Kidney epithelial cell (primary cell): ENCODE results near the gene FA2H. TPM values are rescaled to one million over a fixed set of nuclear protein-coding genes. Genes with fewer than 3 reads are reported as not detected.

Source experiments
- DNase-seq: peaks from one replicate; pipeline ENCODE4 v3.0.0-alpha.2; 2010; ENCODE audit warnings: low read depth
- H3K27me3 ChIP-seq: 2 replicates; pipeline ENCODE4 v1.6.0; 2011; ENCODE audit warnings: low read length; ENCODE audit not compliant: control insufficient read depth, insufficient read depth
- H3K36me3 ChIP-seq: 2 replicates; pipeline ENCODE4 v1.5.1; 2011; ENCODE audit warnings: low read length; ENCODE audit not compliant: control insufficient read depth, insufficient read depth
- H3K4me3 ChIP-seq: 2 replicates; pipeline ENCODE4 v1.5.1; 2011; ENCODE audit warnings: low read depth, mild to moderate bottlenecking, control low read depth, low read length
- CTCF ChIP-seq: IDR thresholded peaks from 2 replicates; pipeline ENCODE4 v1.5.1; 2011; ENCODE audit warnings: mild to moderate bottlenecking, moderate library complexity, low read length, control low read depth, inconsistent platforms; ENCODE audit not compliant: insufficient read depth, poor library complexity, severe bottlenecking
- total RNA-seq: library from RNA; depleted of rRNA; stranded (reverse); fragments of >200 nt; gene quantifications from 2 replicates; pipeline ENCODE4 v1.2.3, GENCODE V29; 2015

Gene FA2H
- total RNA-seq, 1 donor from 2014 or later: 12.4 TPM

DNA sequence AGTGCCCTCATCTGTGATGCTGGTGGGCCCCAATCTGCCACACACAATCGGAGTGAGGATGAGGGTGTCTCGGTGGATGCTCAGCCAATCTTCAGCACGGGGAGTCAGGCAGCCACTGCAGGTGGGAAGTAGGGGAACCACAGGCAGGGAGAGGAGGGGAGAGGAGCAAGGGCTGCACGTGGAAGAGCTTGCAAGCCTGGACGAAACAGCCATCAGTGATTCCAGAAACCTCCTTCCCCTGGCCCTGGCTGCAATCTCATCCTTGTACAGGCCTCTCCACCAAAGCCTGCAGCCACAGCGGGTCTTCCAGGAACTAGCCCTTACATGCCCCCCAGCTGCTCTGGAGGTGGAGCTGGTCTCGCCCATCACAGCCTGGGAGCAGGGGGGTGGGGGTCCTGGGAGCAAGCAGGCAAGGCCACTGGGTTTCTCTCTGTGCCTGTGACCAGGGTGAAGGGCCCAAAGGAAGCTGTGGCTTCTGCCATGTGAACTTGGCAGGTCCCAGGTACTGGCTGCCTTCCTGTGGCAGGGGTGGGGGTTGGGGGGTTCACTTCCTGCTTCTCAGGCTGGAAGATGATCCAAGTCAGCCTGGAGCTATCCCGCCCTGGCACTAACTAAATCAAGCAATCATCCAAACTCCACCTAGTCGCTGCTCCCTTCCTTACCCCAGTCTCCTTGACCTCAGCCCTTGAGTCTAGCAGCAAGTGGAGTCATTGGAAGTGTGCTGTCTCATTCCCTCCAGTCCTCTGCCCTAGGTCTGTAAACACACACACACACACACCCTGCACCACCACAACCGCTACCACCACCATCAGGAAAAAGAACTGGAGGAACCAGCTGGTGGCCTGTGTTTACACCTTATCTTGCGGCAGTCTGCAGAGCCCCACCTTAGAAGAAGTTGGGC lies 44.6 kb downstream of the FA2H start:
- no peaks in the 10 kb centered on the region for H3K36me3 ChIP-seq
- TF ChIP-seq CTCF: no peak
- no peak for DNase-seq
- no peaks in the 10 kb centered on the region for H3K27me3 ChIP-seq
- H3K4me3 ChIP-seq: no peak overlapping the region

DNA sequence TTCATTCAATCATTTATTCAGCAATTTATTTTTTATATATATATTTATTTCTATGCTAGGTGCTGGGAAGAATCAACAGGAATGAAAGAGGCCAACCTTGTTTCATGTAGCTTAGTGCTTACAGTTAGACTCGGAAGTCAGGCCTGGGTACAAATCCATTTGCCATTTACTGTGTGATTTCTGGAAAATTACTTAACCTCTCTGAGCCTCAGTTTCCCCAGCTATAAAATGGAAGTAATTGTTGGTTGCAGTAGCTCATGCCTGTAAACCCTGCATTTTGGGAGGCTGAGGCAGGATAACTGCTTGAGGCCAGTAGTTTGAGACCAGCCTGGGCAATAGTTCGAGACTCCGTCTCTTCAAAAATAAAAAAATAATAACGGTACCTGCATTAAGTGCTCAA lies 46.7 kb downstream of the FA2H start:
- DNase-seq: no peak
- Histone ChIP-seq H3K27me3 (no peaks in the 10 kb centered on the region), H3K4me3 (no peak overlapping the region), H3K36me3 (no peaks in the 10 kb centered on the region)
- TF ChIP-seq CTCF: no peak

GRCh38 chr16:74726716-74727115 lies 47.9 kb downstream of the FA2H start:
- DNase-seq: no peak
- Histone ChIP-seq H3K4me3 (no peak overlapping the region), H3K27me3 (no peaks in the 10 kb centered on the region), H3K36me3 (no peaks in the 10 kb centered on the region)
- peak; percentile 47 for TF ChIP-seq CTCF

DNA sequence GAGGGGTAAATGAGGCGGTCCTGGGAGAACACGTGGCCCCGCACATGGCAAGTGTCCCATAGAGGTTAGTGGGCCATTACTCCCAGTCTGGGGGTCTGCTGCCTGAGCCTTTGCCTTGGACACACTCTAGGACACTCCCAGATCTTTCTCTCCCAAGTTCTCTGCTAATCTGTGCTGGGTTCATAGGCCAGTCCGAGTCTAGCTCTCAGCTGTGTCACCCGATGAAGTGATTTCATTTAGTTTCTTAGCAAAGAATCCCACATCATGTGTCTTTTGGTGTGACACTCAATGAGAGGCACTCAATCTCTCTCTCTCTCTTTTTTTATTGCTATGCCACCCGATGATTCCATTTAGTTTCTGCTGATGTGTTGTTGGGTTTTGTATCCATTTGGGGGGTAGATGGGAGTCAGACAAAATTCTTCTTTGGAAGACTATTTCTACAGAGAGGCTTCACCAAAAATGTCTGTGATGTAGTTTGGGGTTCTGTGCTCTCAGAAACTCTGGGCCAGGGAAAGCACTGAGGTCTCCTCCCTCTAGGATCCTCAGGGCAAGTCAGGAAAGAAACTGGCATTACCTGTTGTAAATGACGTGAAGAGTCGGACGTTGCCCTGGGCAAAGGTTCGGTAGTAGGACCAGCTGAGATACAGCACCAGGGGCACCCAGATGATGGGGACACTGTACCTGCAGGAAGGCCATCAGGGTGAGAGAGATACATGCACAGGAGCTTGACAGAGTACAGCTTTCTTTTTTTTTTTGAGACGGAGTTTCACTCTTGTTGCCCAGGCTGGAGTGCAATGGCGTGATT lies 48.8 kb downstream of the FA2H start:
- Histone ChIP-seq H3K36me3 (no peaks in the 10 kb centered on the region), H3K4me3 (no peak overlapping the region), H3K27me3 (no peaks in the 10 kb centered on the region)
- DNase-seq: no peak
- TF ChIP-seq CTCF: no peak

DNA sequence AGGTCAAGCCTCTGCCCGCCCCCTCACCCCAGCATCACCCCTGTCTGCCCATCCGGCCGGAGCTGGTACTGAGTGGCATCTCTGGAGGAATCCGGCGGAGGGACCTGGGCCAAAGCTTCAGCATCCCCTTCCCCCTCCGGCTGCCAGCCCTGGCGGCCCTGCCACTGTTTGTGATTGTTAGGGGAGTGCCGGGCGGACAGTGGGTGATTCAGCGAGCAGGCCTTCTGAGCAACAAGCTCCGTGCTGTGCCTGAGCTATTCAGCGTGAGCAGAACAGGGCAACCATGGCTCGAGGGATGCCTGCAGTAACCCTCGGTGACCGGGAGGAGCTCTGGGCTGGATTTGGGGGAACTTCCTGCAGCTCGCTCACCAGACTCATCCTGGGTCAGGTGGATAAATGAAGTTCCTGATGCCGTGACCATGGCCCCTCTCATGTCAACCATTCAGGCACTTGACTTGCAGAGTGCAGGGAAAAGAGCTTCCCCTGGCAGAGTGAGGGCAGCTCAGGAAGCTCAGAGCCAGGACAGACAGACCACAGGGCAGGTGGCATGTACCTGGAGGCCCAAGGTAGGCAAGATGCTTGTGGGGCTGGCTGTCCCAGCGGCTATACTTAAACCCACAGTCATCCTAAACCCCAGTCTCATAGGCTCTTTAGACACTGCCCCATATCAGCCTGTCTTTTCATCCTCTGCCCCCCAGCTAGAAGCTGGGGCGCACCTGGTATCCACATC lies 49.6 kb downstream of the FA2H start:
- no peaks in the 10 kb centered on the region for H3K27me3 ChIP-seq
- H3K4me3 ChIP-seq: no peak overlapping the region
- DNase-seq: peak; percentile 70
- peak; percentile 70 for TF ChIP-seq CTCF
- H3K36me3 ChIP-seq: no peaks in the 10 kb centered on the region
